Liver (tissue), 9 donors: ENCODE data around the gene TTC39A. TPM values are rescaled to one million over a fixed set of nuclear protein-coding genes. Genes with fewer than 3 reads are reported as not detected.

Source experiments
- DNase-seq: peaks from one replicate; pipeline ENCODE4 v3.0.0-alpha.2; 2017; ENCODE audit warnings: low spot score
- H3K27ac ChIP-seq, 2 donors: one replicate each; pipeline ENCODE4 v1.7.0; 2013; ENCODE audit warnings: inconsistent platforms in 2 of 2, low read length in 2 of 2, control low read depth in 1 of 2, low read depth in 1 of 2, mild to moderate bottlenecking in 1 of 2
- H3K27me3 ChIP-seq, 4 donors: one replicate each; pipeline versions ENCODE4 v1.6.1 to v1.7.0; 2013; ENCODE audit warnings: low read length in 3 of 4, inconsistent platforms in 1 of 4, mild to moderate bottlenecking in 1 of 4, moderate library complexity in 1 of 4; ENCODE audit not compliant: control insufficient read depth in 4 of 4, insufficient read depth in 4 of 4
- H3K36me3 ChIP-seq, 4 donors: one replicate each; pipeline versions ENCODE4 v1.6.1 to v1.7.0; 2013; ENCODE audit warnings: low read length in 3 of 4, mild to moderate bottlenecking in 3 of 4, low read depth in 1 of 4, moderate library complexity in 1 of 4; ENCODE audit not compliant: control insufficient read depth in 4 of 4, insufficient read depth in 3 of 4
- H3K4me1 ChIP-seq, 4 donors: one replicate each; pipeline versions ENCODE4 v1.6.1 to v1.7.0; 2013; ENCODE audit warnings: low read length in 3 of 4, mild to moderate bottlenecking in 3 of 4, moderate library complexity in 1 of 4; ENCODE audit not compliant: control insufficient read depth in 4 of 4, insufficient read depth in 4 of 4
- H3K4me3 ChIP-seq, 3 donors: one replicate each; pipeline versions ENCODE4 v1.6.1 to v1.7.0; 2013; ENCODE audit warnings: low read length in 3 of 3, control low read depth in 1 of 3, low read depth in 1 of 3, mild to moderate bottlenecking in 1 of 3
- H3K9ac ChIP-seq, 2 donors: one replicate each; pipeline ENCODE4 v1.7.0; 2013; ENCODE audit warnings: low read length in 2 of 2, mild to moderate bottlenecking in 2 of 2, moderate library complexity in 2 of 2, control low read depth in 1 of 2, low read depth in 1 of 2
- H3K9me3 ChIP-seq, 4 donors: one replicate each; pipeline versions ENCODE4 v1.6.1 to v1.7.0; 2013; ENCODE audit warnings: low read length in 3 of 4; ENCODE audit not compliant: control insufficient read depth in 4 of 4
- ATF3 ChIP-seq: IDR thresholded peaks from 2 replicates; pipeline ENCODE4 v1.6.1; 2016; ENCODE audit warnings: antibody characterized with exemption
- EGR1 ChIP-seq, 2 donors: IDR thresholded peaks; 2 replicates each; pipeline ENCODE4 v1.6.1; 2016 to 2018; ENCODE audit warnings: antibody characterized with exemption in 2 of 2, low read depth in 2 of 2
- FOXA1 ChIP-seq: IDR thresholded peaks from 2 replicates; pipeline ENCODE4 v1.6.1; 2016; ENCODE audit warnings: antibody characterized with exemption
- GABPA ChIP-seq, 2 donors: IDR thresholded peaks in 1 of 2; conservative IDR thresholded peaks in 1 of 2; 2 replicates each; pipeline ENCODE4 v1.6.1; 2016; ENCODE audit warnings: antibody characterized with exemption in 2 of 2, mild to moderate bottlenecking in 1 of 2, moderate library complexity in 1 of 2
- HNF4A ChIP-seq, 2 donors: conservative IDR thresholded peaks; 2 replicates each; pipeline ENCODE4 v1.6.1; 2016; ENCODE audit warnings: antibody characterized with exemption in 2 of 2, mild to moderate bottlenecking in 2 of 2
- MAX ChIP-seq: IDR thresholded peaks from 2 replicates; pipeline ENCODE4 v1.6.1; 2016; ENCODE audit warnings: antibody characterized with exemption
- NR2F2 ChIP-seq: IDR thresholded peaks from 2 replicates; pipeline ENCODE4 v1.6.1; 2016; ENCODE audit warnings: antibody characterized with exemption
- RAD21 ChIP-seq, 2 donors: IDR thresholded peaks; 2 replicates each; pipeline ENCODE4 v1.6.1; 2016; ENCODE audit warnings: antibody characterized with exemption in 2 of 2, mild to moderate bottlenecking in 2 of 2
- REST ChIP-seq: IDR thresholded peaks from 2 replicates; pipeline ENCODE4 v1.6.1; 2016; ENCODE audit warnings: antibody characterized with exemption, mild to moderate bottlenecking
- RXRA ChIP-seq, 2 donors: IDR thresholded peaks; 2 replicates each; pipeline ENCODE4 v1.6.1; 2017 to 2018; ENCODE audit warnings: antibody characterized with exemption in 2 of 2, mild to moderate bottlenecking in 1 of 2
- SP1 ChIP-seq: IDR thresholded peaks from 2 replicates; pipeline ENCODE4 v1.6.1; 2018; ENCODE audit warnings: antibody characterized with exemption, mild to moderate bottlenecking
- TAF1 ChIP-seq: conservative IDR thresholded peaks from 2 replicates; pipeline ENCODE4 v1.6.1; 2016; ENCODE audit warnings: antibody characterized with exemption, mild to moderate bottlenecking
- ZBTB33 ChIP-seq: IDR thresholded peaks from 2 replicates; pipeline ENCODE4 v1.6.1; 2016; ENCODE audit warnings: antibody characterized with exemption
- WGBS: extraction: QIAGEN DNeasy Blood & Tissue Kit; methylation state at CpG from one replicate; pipeline ENCODE4 v1.1.7; 2013; 5-methylcytosine and 5-hydroxymethylcytosine counted together
- polyA plus RNA-seq, 2 donors: library from polyadenylated mRNA; stranded (reverse) in 1 of 2; unstranded in 1 of 2; fragments of 200-250 nt in 1 of 2; fragments of >200 nt in 1 of 2; fragmentation: Nextera tagmentation in 1 of 2; extraction: Ambion mirVana in 1 of 2; gene quantifications; one replicate each; pipeline versions ENCODE4 v1.2.1 to v1.2.3, GENCODE V29; 2013 to 2015
- total RNA-seq, 2 donors: library from RNA; depleted of rRNA; stranded (reverse); fragments of >200 nt; gene quantifications; one replicate each; pipeline ENCODE4 v1.2.3, GENCODE V29; 2014
- donor health status: healthy.
- donor health status: healthy.
- donor health status: healthy.
- donor health status: healthy.
- donor health status: healthy.

TTC39A gene
- total and polyA plus RNA-seq, 4 donors: 0.32 to 1.9 (median 1.4) TPM

GRCh38 chr1:51372561-51372960 is 42.2 kb upstream of the TTC39A start:
- H3K27me3 ChIP-seq: no peaks in the 10 kb centered on the region
- H3K4me3 ChIP-seq: no peak overlapping the region
- H3K9me3 ChIP-seq: no peaks in the 10 kb centered on the region
- TF ChIP-seq EGR1 (IDR thresholded peaks at IDR 0.05; ENCODE audit: low read depth in 2 of 2) (no peak), SP1 (no peak), HNF4A (conservative IDR thresholded peaks at IDR 0.05) (no peak)
- H3K4me1 ChIP-seq: no peaks in the 10 kb centered on the region
- no peak overlapping the region for H3K9ac ChIP-seq
- peaks cover 5 to 17% (median 7%) of the 10 kb centered on the region in 4 donors for H3K36me3 ChIP-seq
- no peak for DNase-seq
- H3K27ac ChIP-seq: no peak overlapping the region

- Histone ChIP-seq H3K36me3 (peaks cover 4 to 16% (median 11%) of the 10 kb centered on the region in 4 donors), H3K27me3 (no peaks in the 10 kb centered on the region), H3K4me3 (no peak overlapping the region), H3K4me1 (no peaks in the 10 kb centered on the region), H3K9me3 (no peaks in the 10 kb centered on the region), H3K27ac (no peak overlapping the region), H3K9ac (no peak overlapping the region)
- TF ChIP-seq EGR1 (IDR thresholded peaks at IDR 0.05; ENCODE audit: low read depth in 2 of 2): no peak
- TF ChIP-seq FOXA1: no peak
- no peak for TF ChIP-seq MAX
- TF ChIP-seq ZBTB33: no peak
- no peak for TF ChIP-seq REST
- no peak for TF ChIP-seq RAD21 (IDR thresholded peaks at IDR 0.05)
- no peak for TF ChIP-seq GABPA (IDR thresholded peaks at IDR 0.05 in 1 of 2, conservative IDR thresholded peaks at IDR 0.05 in 1 of 2)
- TF ChIP-seq TAF1: no peak
- TF ChIP-seq RXRA (IDR thresholded peaks at IDR 0.05): no peak
- no peak for TF ChIP-seq NR2F2
- WGBS: 93% methylated on average over 4 of the region's 4 CpGs
- DNase-seq: no peak
Observed at GRCh38 chr1:51369171-51369570, 38.8 kb upstream of the TTC39A start.

GRCh38 chr1:51365774-51366173 is 35.4 kb upstream of the TTC39A start:
- peaks cover under 1 to 25% (median 17%) of the 10 kb centered on the region in 4 donors for H3K36me3 ChIP-seq
- no peak overlapping the region for H3K4me3 ChIP-seq
- no peaks in the 10 kb centered on the region for H3K27me3 ChIP-seq
- no peak for DNase-seq
- no peak overlapping the region for H3K9ac ChIP-seq
- H3K27ac ChIP-seq: no peak overlapping the region
- WGBS: 98% methylated on average over 1 of the region's 1 CpG
- no peaks in the 10 kb centered on the region for H3K4me1 ChIP-seq
- no peaks in the 10 kb centered on the region for H3K9me3 ChIP-seq
- TF ChIP-seq ATF3 (no peak), NR2F2 (no peak), HNF4A (conservative IDR thresholded peaks at IDR 0.05) (no peak)
